SK-N-SH treated with all-trans-retinoic acid at 6 μM for 48 hours (cell line): ENCODE measurements around the gene CP.

Experiments used
- ISL1 ChIP-seq: fragments of 250-450 bp; sonication (Bioruptor Pico); IDR thresholded peaks from 2 replicates; pipeline ENCODE4 v2.1.2; 2022; ENCODE audit warnings: mild to moderate bottlenecking, moderate library complexity
- OSR1 ChIP-seq: fragments of 250-450 bp; sonication (Bioruptor Pico); IDR thresholded peaks from 2 replicates; pipeline ENCODE4 v1.8.0; 2022; ENCODE audit warnings: moderate library complexity, mild to moderate bottlenecking, inconsistent platforms
- PATZ1 ChIP-seq: fragments of 250-450 bp; sonication (Bioruptor Pico); IDR thresholded peaks from 2 replicates; pipeline ENCODE4 v1.8.0; 2020; ENCODE audit warnings: mild to moderate bottlenecking, moderate library complexity, borderline replicate concordance
- POU6F1 ChIP-seq: fragments of 250-450 bp; sonication (Bioruptor Pico); IDR thresholded peaks from 2 replicates; pipeline ENCODE4 v1.8.0; 2021; ENCODE audit warnings: low read depth, mild to moderate bottlenecking, moderate library complexity, borderline replicate concordance
- RARB ChIP-seq: fragments of 250-450 bp; sonication (Bioruptor Pico); IDR thresholded peaks from 2 replicates; pipeline ENCODE4 v1.8.0; 2021; ENCODE audit warnings: mild to moderate bottlenecking, moderate library complexity
- TCF4 ChIP-seq: fragments of 250-450 bp; sonication (Bioruptor Pico); IDR thresholded peaks from 2 replicates; pipeline ENCODE4 v1.8.0; 2021; ENCODE audit warnings: mild to moderate bottlenecking, moderate library complexity, borderline replicate concordance
- TOX ChIP-seq: fragments of 250-450 bp; sonication (Bioruptor Pico); IDR thresholded peaks from 2 replicates; pipeline ENCODE4 v1.8.0; 2021; ENCODE audit warnings: mild to moderate bottlenecking, moderate library complexity, borderline replicate concordance
- TSHZ2 ChIP-seq: fragments of 250-450 bp; sonication (Bioruptor Pico); IDR thresholded peaks from 2 replicates; pipeline ENCODE4 v1.5.0; 2020; ENCODE audit warnings: mild to moderate bottlenecking, moderate library complexity
- ZFP3 ChIP-seq: fragments of 250-450 bp; sonication (Bioruptor Pico); IDR thresholded peaks from 2 replicates; pipeline ENCODE4 v1.5.0; 2020; ENCODE audit warnings: mild to moderate bottlenecking, moderate library complexity
- ZFP30 ChIP-seq: fragments of 450-650 bp; formaldehyde crosslinking; IDR thresholded peaks from 2 replicates; pipeline ENCODE4 v1.5.0; 2022; ENCODE audit warnings: mild to moderate bottlenecking, moderate library complexity
- TF ChIP-seq, protein P1 (sequence below): fragments of 250-450 bp; sonication (Bioruptor Pico); IDR thresholded peaks from 2 replicates; pipeline ENCODE4 v1.5.1; 2020; ENCODE audit warnings: low read depth, mild to moderate bottlenecking, moderate library complexity

- no peak for TF ChIP-seq ZFP30 (CRISPR knock-in tag)
- TF ChIP-seq ISL1 (CRISPR knock-in tag): no peak
- TF ChIP-seq TSHZ2 (CRISPR knock-in tag): no peak
- TF ChIP-seq, protein P1, sequence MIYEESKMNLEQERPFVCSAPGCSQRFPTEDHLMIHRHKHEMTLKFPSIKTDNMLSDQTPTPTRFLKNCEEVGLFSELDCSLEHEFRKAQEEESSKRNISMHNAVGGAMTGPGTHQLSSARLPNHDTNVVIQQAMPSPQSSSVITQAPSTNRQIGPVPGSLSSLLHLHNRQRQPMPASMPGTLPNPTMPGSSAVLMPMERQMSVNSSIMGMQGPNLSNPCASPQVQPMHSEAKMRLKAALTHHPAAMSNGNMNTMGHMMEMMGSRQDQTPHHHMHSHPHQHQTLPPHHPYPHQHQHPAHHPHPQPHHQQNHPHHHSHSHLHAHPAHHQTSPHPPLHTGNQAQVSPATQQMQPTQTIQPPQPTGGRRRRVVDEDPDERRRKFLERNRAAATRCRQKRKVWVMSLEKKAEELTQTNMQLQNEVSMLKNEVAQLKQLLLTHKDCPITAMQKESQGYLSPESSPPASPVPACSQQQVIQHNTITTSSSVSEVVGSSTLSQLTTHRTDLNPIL: no peak
- TF ChIP-seq POU6F1: no peak
- TF ChIP-seq RARB (CRISPR knock-in tag): no peak
- TF ChIP-seq TOX: no peak
- no peak for TF ChIP-seq TCF4 (CRISPR knock-in tag)
- TF ChIP-seq PATZ1 (CRISPR knock-in tag): no peak
- TF ChIP-seq OSR1 (CRISPR knock-in tag): no peak
- no peak for TF ChIP-seq ZFP3 (CRISPR knock-in tag)
Observed at GRCh38 chr3:149263856-149264255, 42.2 kb upstream of the CP start.
